OCI-LY7 (cell line): ENCODE data around the gene EFNA5. TPM values are rescaled to one million over a fixed set of nuclear protein-coding genes. Genes with fewer than 3 reads are reported as not detected.

ENCODE experiments used
- BruUV-seq: library from RNA; stranded (reverse); fragments of 400-500 nt; replicated peaks from 2 replicates; lab custom pipeline; 2021; lab: Mats Ljungman, UMichigan
- CTCF ChIA-PET: fragments of 300-600 bp; sonication (Branson Sonifier 250); formaldehyde crosslinking; loops from one replicate; lab custom pipeline; 2022; ENCODE audit warnings: antibody characterized with exemption; ENCODE audit not compliant: unreplicated experiment; lab: Charles Lee
- POLR2A ChIA-PET: fragments of 300-600 bp; sonication (Branson Sonifier 250); formaldehyde crosslinking; loops from one replicate; lab custom pipeline; 2022; ENCODE audit warnings: antibody characterized with exemption; lab: Charles Lee
- DNase-seq: peaks from one replicate; pipeline ENCODE4 v3.0.0-alpha.2; 2015; ENCODE audit warnings: low spot score
- H2AFZ ChIP-seq: fragments of 200-600 bp; sonication (generic), shearing (Covaris generic); 2 replicates; pipeline ENCODE4 v1.6.1; 2014; ENCODE audit warnings: mild to moderate bottlenecking, antibody characterized with exemption, low read length, moderate library complexity
- H3K27ac ChIP-seq: fragments of 200-600 bp; sonication (generic); 2 replicates; pipeline ENCODE4 v1.5.1; 2014; ENCODE audit warnings: mixed run types, low read depth, mild to moderate bottlenecking, moderate library complexity, low read length, inconsistent platforms; ENCODE audit not compliant: poor library complexity, severe bottlenecking
- H3K36me3 ChIP-seq: fragments of 200-600 bp; sonication (generic); 2 replicates; pipeline ENCODE4 v1.6.1; 2014; ENCODE audit warnings: mild to moderate bottlenecking, antibody characterized with exemption, low read length, moderate library complexity, mixed read lengths; ENCODE audit not compliant: insufficient read depth
- H3K4me1 ChIP-seq: fragments of 200-600 bp; sonication (generic); 2 replicates; pipeline ENCODE4 v1.5.1; 2014; ENCODE audit warnings: mild to moderate bottlenecking, low read length; ENCODE audit not compliant: insufficient read depth, poor library complexity, severe bottlenecking
- H3K4me2 ChIP-seq: fragments of 200-600 bp; sonication (generic); 2 replicates; pipeline ENCODE4 v1.6.1; 2014; ENCODE audit warnings: mild to moderate bottlenecking, low read length
- H3K4me3 ChIP-seq: fragments of 200-600 bp; sonication (generic); 2 replicates; pipeline ENCODE4 v1.5.1; 2014; ENCODE audit warnings: mild to moderate bottlenecking, low read depth, low read length; ENCODE audit not compliant: poor library complexity, severe bottlenecking
- H3K79me2 ChIP-seq: fragments of 200-600 bp; sonication (generic); 2 replicates; pipeline ENCODE4 v1.6.1; 2016; ENCODE audit warnings: low read depth, mild to moderate bottlenecking, low read length, moderate library complexity, mixed read lengths; ENCODE audit not compliant: insufficient read depth
- H3K9me2 ChIP-seq: fragments of 200-600 bp; sonication (generic); 2 replicates; pipeline ENCODE4 v1.6.1; 2016; ENCODE audit warnings: mild to moderate bottlenecking, low read length, mixed read lengths; ENCODE audit not compliant: insufficient read depth
- H3K9me3 ChIP-seq: fragments of 200-600 bp; sonication (generic); 2 replicates; pipeline ENCODE4 v1.6.1; 2014; ENCODE audit warnings: mild to moderate bottlenecking, mixed run types, low read length, mixed read lengths
- H4K20me1 ChIP-seq: fragments of 200-600 bp; sonication (generic); 2 replicates; pipeline ENCODE4 v1.6.1; 2014; ENCODE audit warnings: mild to moderate bottlenecking, antibody characterized with exemption, low read length, moderate library complexity, mixed read lengths; ENCODE audit not compliant: insufficient read depth
- CTCF ChIP-seq: fragments of 200-600 bp; sonication (generic); conservative IDR thresholded peaks from 2 replicates; pipeline ENCODE4 v1.5.1; 2014; ENCODE audit warnings: mild to moderate bottlenecking, antibody characterized with exemption, low read length, moderate library complexity, mixed read lengths
- EZH2phosphoT487 ChIP-seq: fragments of 200-600 bp; sonication (generic); IDR thresholded peaks from 2 replicates; pipeline ENCODE4 v1.6.1; 2018; ENCODE audit warnings: low read depth, borderline replicate concordance, mild to moderate bottlenecking, mixed run types, antibody characterized with exemption, low read length, moderate library complexity, mixed read lengths
- intact Hi-C: fragments of 100-400 bp; cut with micrococcal nuclease; formaldehyde crosslinking; loops from one replicate; pipeline ENCODE4 v1.10.0; 2022; ENCODE audit not compliant: unreplicated experiment
- total RNA-seq, 2 experiments: library from RNA; depleted of rRNA in 1 of 2; stranded (reverse); fragments of >200 nt in 1 of 2; shearing (Covaris generic) in 1 of 2; gene quantifications; 2 replicates each; pipeline ENCODE4 v1.2.3, GENCODE V29; 2014 to 2022

Gene EFNA5
- total RNA-seq, 2 experiments from 2014 or later: 2.1 to 3.1 TPM

DNA sequence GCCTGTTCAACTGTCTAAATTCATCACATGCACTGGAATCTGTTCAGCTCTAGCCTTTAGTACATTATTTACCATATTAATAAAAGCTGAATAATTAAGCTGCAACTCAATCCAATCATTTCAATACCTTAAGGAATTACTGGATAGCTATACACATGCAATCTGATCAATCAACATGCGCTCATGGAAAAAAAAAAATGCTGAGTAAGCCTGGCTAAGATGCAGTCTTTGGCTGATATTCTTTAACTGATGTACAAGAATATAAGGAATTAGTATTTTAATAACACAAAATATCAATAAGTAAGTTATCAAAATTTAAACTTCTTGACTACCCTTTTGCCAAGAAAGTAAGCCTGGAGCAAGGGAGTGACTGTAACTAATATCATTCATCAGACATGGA is 15.9 kb downstream of the EFNA5 start:
- BruUV-seq: no TSS peak
- DNase-seq: no peak
- Histone ChIP-seq H3K4me3 (no peak overlapping the region), H3K9me3 (no peaks in the 10 kb centered on the region), H3K36me3 (no peaks in the 10 kb centered on the region), H3K79me2 (no peaks in the 10 kb centered on the region), H3K27ac (no peak overlapping the region), H2AFZ (no peak overlapping the region), H3K9me2 (no peaks in the 10 kb centered on the region), H4K20me1 (no peaks in the 10 kb centered on the region), H3K4me2 (no peak overlapping the region), H3K4me1 (peaks cover 4% of the 10 kb centered on the region)
- TF ChIP-seq EZH2phosphoT487 (no peak), CTCF (no peak)
- CTCF ChIA-PET: interaction anchor here (0.5 kb wide), 1 partner anchor 168 kb away, joined by 3 read pairs; no protein-coding TSS in a partner anchor
- POLR2A ChIA-PET: interaction anchor here (0.7 to 1.4 kb wide), 4 partner anchors 9 to 58 kb away, joined by 3 to 5 read pairs (median 3); no protein-coding TSS in a partner anchor
- intact Hi-C loops: no loop called here

GRCh38 chr5:107653685-107654084 is 17.1 kb downstream of the EFNA5 start:
- Histone ChIP-seq H4K20me1 (no peaks in the 10 kb centered on the region), H3K79me2 (no peaks in the 10 kb centered on the region), H2AFZ (peak overlapping the region; percentile 69; the same call in 1 of the 2 replicates), H3K4me2 (no peak overlapping the region), H3K36me3 (no peaks in the 10 kb centered on the region), H3K4me1 (peaks cover 4% of the 10 kb centered on the region), H3K9me2 (no peaks in the 10 kb centered on the region), H3K27ac (no peak overlapping the region), H3K9me3 (no peaks in the 10 kb centered on the region), H3K4me3 (no peak overlapping the region)
- DNase-seq: no peak
- CTCF ChIA-PET: no interaction called here
- TF ChIP-seq CTCF (no peak), EZH2phosphoT487 (no peak)
- no TSS peak for BruUV-seq
- POLR2A ChIA-PET: interaction anchor here (1.1 kb wide), 1 partner anchor 23 kb away, joined by 3 read pairs; no protein-coding TSS in a partner anchor
- intact Hi-C loops: no loop called here

DNA sequence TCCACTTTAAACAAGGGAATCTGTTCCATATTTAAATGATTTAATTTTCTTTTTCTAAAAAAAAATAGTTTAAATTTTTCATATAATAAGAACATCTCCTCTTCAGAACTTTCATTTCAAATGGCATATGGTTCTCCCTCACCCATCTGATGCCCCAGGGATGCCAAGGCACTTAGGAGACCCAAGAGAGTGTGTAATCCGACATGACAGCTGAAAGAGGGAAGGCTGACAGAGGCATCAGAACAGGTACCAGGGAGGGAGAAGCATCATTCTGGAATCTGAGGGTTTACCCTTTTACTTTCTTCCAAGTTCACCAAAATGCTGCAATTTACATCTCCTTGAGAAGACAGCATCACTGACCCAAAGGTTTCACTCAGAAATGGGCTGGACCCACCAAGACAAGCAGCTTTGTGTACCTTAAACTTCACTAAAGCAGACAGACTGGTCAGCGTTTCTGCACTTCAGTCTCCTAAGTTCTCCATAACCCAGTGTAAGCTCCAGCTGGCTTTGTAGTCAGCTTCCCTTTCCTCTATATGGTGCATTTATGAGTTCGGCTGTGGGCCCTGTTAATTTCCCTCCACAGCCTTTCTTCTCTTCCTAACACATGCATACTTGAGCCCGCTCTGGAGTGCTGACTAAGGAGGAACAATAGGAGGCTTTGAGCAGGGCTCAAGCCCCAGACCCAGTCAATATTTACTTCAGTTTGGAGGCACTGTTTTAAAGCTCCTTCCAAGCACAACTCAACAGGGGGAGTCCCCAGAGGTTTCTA is 17.7 kb downstream of the EFNA5 start:
- CTCF ChIA-PET: no interaction called here
- Histone ChIP-seq H3K79me2 (no peaks in the 10 kb centered on the region), H3K27ac (no peak overlapping the region), H4K20me1 (no peaks in the 10 kb centered on the region), H3K9me3 (no peaks in the 10 kb centered on the region), H3K4me2 (peak overlapping the region; percentile 11; the same call in 1 of the 2 replicates), H2AFZ (peak overlapping the region; percentile 69; the same call in 1 of the 2 replicates), H3K36me3 (no peaks in the 10 kb centered on the region), H3K9me2 (no peaks in the 10 kb centered on the region), H3K4me3 (no peak overlapping the region), H3K4me1 (peaks cover 4% of the 10 kb centered on the region)
- no TSS peak for BruUV-seq
- POLR2A ChIA-PET: interaction anchor here (0.7 to 1.2 kb wide), 3 partner anchors 23 to 894 kb away, joined by 3 to 4 read pairs (median 4); no protein-coding TSS in a partner anchor
- no peak for TF ChIP-seq EZH2phosphoT487
- no peak for TF ChIP-seq CTCF
- intact Hi-C loops: no loop called here
- DNase-seq: no peak
